ENCODE data around the gene BOD1L1.

BOD1L1 gene

GRCh38 chr4:13653766-13654161 is 26.2 kb upstream of the BOD1L1 start:
- H3K27ac ChIP-seq (ENCODE audit: extremely low read depth, low read depth, low read length): no peak overlapping the region
- H3K9me3 ChIP-seq (ENCODE audit: control insufficient read depth, insufficient read depth, low read depth, low read length): no peaks in the 10 kb centered on the region
- TF ChIP-seq GLIS1 (tag by site-specific recombination; IDR thresholded peaks at IDR 0.05): no peak
- no peak for TF ChIP-seq ZNF768 (tag by site-specific recombination; IDR thresholded peaks at IDR 0.05)
- no peak for TF ChIP-seq ZNF48 (tag by site-specific recombination; IDR thresholded peaks at IDR 0.05)
- no peak for TF ChIP-seq ZNF621 (tag by site-specific recombination; IDR thresholded peaks at IDR 0.05)
- no peak for TF ChIP-seq ZNF394 (tag by site-specific recombination; IDR thresholded peaks at IDR 0.05; ENCODE audit: borderline replicate concordance)
- no peak for TF ChIP-seq ZEB2 (tag by site-specific recombination; IDR thresholded peaks at IDR 0.05)
- TF ChIP-seq ZNF324 (tag by site-specific recombination; IDR thresholded peaks at IDR 0.05): no peak
- TF ChIP-seq ZNF514 (tag by site-specific recombination; IDR thresholded peaks at IDR 0.05): no peak
- TF ChIP-seq ZNF585B (tag by site-specific recombination; IDR thresholded peaks at IDR 0.05): no peak
- TF ChIP-seq ZBTB6 (tag by site-specific recombination; IDR thresholded peaks at IDR 0.05): no peak
- TF ChIP-seq ZNF548 (tag by site-specific recombination; IDR thresholded peaks at IDR 0.05): no peak
- CTCF ChIA-PET: interaction anchor here (0.6 to 3.0 kb wide), 22 partner anchors 9 to 537 kb away, joined by 3 to 48 read pairs (median 4); no protein-coding TSS in a partner anchor
- no peak overlapping the region for H3K4me3 ChIP-seq (ENCODE audit: low read depth, low read length)
- POLR2A ChIA-PET: interaction anchor here (1.2 kb wide), 1 partner anchor 25 kb away, joined by 5 read pairs; no protein-coding TSS in a partner anchor
- H3K4me1 ChIP-seq (ENCODE audit: control insufficient read depth, insufficient read depth, low read length): no peaks in the 10 kb centered on the region
- no peaks in the 10 kb centered on the region for H3K36me3 ChIP-seq (ENCODE audit: control insufficient read depth in 2 of 2, insufficient read depth in 1 of 2, low read length in 2 of 2)

- ChIA-PET CTCF (interaction anchor here (1.1 kb wide), 1 partner anchor 8 kb away, joined by 3 read pairs; no protein-coding TSS in a partner anchor), POLR2A (no interaction called here)
- H3K4me3 ChIP-seq (ENCODE audit: low read depth, low read length): no peak overlapping the region
- TF ChIP-seq ZNF112 (tag by site-specific recombination; IDR thresholded peaks at IDR 0.05): no peak
- no peak for TF ChIP-seq ZNF394 (tag by site-specific recombination; IDR thresholded peaks at IDR 0.05; ENCODE audit: borderline replicate concordance)
- TF ChIP-seq ZNF10 (tag by site-specific recombination; IDR thresholded peaks at IDR 0.05): no peak
- TF ChIP-seq ZNF133 (tag by site-specific recombination; IDR thresholded peaks at IDR 0.05): no peak
- TF ChIP-seq, protein P1, sequence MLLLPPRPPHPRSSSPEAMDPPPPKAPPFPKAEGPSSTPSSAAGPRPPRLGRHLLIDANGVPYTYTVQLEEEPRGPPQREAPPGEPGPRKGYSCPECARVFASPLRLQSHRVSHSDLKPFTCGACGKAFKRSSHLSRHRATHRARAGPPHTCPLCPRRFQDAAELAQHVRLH (tag by site-specific recombination; IDR thresholded peaks at IDR 0.05): no peak
- no peak for TF ChIP-seq ZNF768 (tag by site-specific recombination; IDR thresholded peaks at IDR 0.05)
- TF ChIP-seq REPIN1 (tag by site-specific recombination; IDR thresholded peaks at IDR 0.05; ENCODE audit: low read depth): no peak
- TF ChIP-seq ZNF292 (tag by site-specific recombination; IDR thresholded peaks at IDR 0.05; ENCODE audit: borderline replicate concordance, low read depth): no peak
- no peak for TF ChIP-seq ZNF48 (tag by site-specific recombination; IDR thresholded peaks at IDR 0.05)
- no peak for TF ChIP-seq RBAK (tag by site-specific recombination; IDR thresholded peaks at IDR 0.05)
- TF ChIP-seq ZNF354C (tag by site-specific recombination; IDR thresholded peaks at IDR 0.05; ENCODE audit: borderline replicate concordance, low read depth): no peak
- TF ChIP-seq ZNF138 (tag by site-specific recombination; IDR thresholded peaks at IDR 0.05; ENCODE audit: borderline replicate concordance): no peak
- TF ChIP-seq ZNF19 (tag by site-specific recombination; IDR thresholded peaks at IDR 0.05; ENCODE audit: low read depth): no peak
- TF ChIP-seq ZNF248 (tag by site-specific recombination; IDR thresholded peaks at IDR 0.05): no peak
- no peak for TF ChIP-seq ZNF274 (IDR thresholded peaks at IDR 0.05; ENCODE audit: low read length)
- TF ChIP-seq ZNF274 (tag by site-specific recombination; IDR thresholded peaks at IDR 0.05; ENCODE audit: borderline replicate concordance): no peak
- no peak for TF ChIP-seq PRDM10 (tag by site-specific recombination; IDR thresholded peaks at IDR 0.05)
- TF ChIP-seq ZNF16 (tag by site-specific recombination; IDR thresholded peaks at IDR 0.05; ENCODE audit: low read depth): no peak
- no peak overlapping the region for H3K27ac ChIP-seq (ENCODE audit: extremely low read depth, low read depth, low read length)
- no peaks in the 10 kb centered on the region for H3K4me1 ChIP-seq (ENCODE audit: control insufficient read depth, insufficient read depth, low read length)
- no peaks in the 10 kb centered on the region for H3K9me3 ChIP-seq (ENCODE audit: control insufficient read depth, insufficient read depth, low read depth, low read length)
- H3K36me3 ChIP-seq (ENCODE audit: control insufficient read depth in 2 of 2, insufficient read depth in 1 of 2, low read length in 2 of 2): no peaks in the 10 kb centered on the region
These were observed 19.5 kb upstream of the BOD1L1 start for GRCh38 chr4:13647031-13647430.
